Keratinocyte (primary cell): ENCODE measurements around the gene CEP126. TPM values are rescaled to one million over a fixed set of nuclear protein-coding genes. Genes with fewer than 3 reads are reported as not detected.
A peak's percentile ranks its signal among the peaks of the same experiment; 100 is the strongest.

ENCODE experiments used
- DNase-seq: peaks from one replicate; pipeline ENCODE4 v3.0.0-alpha.2; 2011; ENCODE audit warnings: low read depth, missing footprints, low spot score
- FAIRE-seq: peaks from 2 replicates; lab custom pipeline; 2011; peaks lifted over from hg19 to GRCh38; lab: Jason Lieb, UNC
- H2AFZ ChIP-seq: 2 replicates; pipeline ENCODE4 v1.6.0; 2012; ENCODE audit warnings: low read length, control low read depth, inconsistent platforms; ENCODE audit not compliant: control insufficient read depth
- H3K27ac ChIP-seq: 2 replicates; pipeline ENCODE4 v1.5.1; 2011; ENCODE audit warnings: low read length; ENCODE audit not compliant: control insufficient read depth, insufficient read depth
- H3K27me3 ChIP-seq: 3 replicates; pipeline ENCODE4 v1.6.0; 2011; ENCODE audit warnings: low read length; ENCODE audit not compliant: control insufficient read depth, insufficient read depth; ENCODE audit errors: extremely low read depth
- H3K36me3 ChIP-seq, 2 experiments: 2 replicates in 1 of 2; 3 replicates in 1 of 2; pipeline ENCODE4 v1.5.1; 2011; ENCODE audit warnings: low read length in 2 of 2, mild to moderate bottlenecking in 1 of 2; ENCODE audit not compliant: control insufficient read depth in 2 of 2, insufficient read depth in 2 of 2; ENCODE audit errors: extremely low read depth in 1 of 2
- H3K4me1 ChIP-seq: 3 replicates; pipeline ENCODE4 v1.5.1; 2011; ENCODE audit warnings: low read length; ENCODE audit not compliant: control insufficient read depth, insufficient read depth; ENCODE audit errors: extremely low read depth
- H3K4me2 ChIP-seq: 3 replicates; pipeline ENCODE4 v1.6.0; 2011; ENCODE audit warnings: low read depth, low read length; ENCODE audit not compliant: control insufficient read depth, insufficient read depth; ENCODE audit errors: extremely low read depth
- H3K4me3 ChIP-seq, 3 experiments: fragments of 200-600 bp in 1 of 3; sonication (generic) in 1 of 3; 2 replicates in 2 of 3; 3 replicates in 1 of 3; pipeline ENCODE4 v1.5.1; 2011 to 2016; ENCODE audit warnings: low read length in 3 of 3, mild to moderate bottlenecking in 3 of 3, control low read depth in 2 of 3, inconsistent platforms in 1 of 3, low read depth in 1 of 3, mixed read lengths in 1 of 3, mixed run types in 1 of 3, moderate library complexity in 1 of 3; ENCODE audit not compliant: control insufficient read depth in 2 of 3, insufficient read depth in 2 of 3; ENCODE audit errors: extremely low read depth in 1 of 3
- H3K79me2 ChIP-seq: 2 replicates; pipeline ENCODE4 v1.6.0; 2012; ENCODE audit warnings: low read length; ENCODE audit not compliant: control insufficient read depth, insufficient read depth
- H3K9ac ChIP-seq: 3 replicates; pipeline ENCODE4 v1.6.0; 2011; ENCODE audit warnings: low read length; ENCODE audit not compliant: control insufficient read depth, insufficient read depth; ENCODE audit errors: extremely low read depth
- H3K9me1 ChIP-seq: 3 replicates; pipeline ENCODE4 v1.6.0; 2011; ENCODE audit warnings: low read length; ENCODE audit not compliant: control insufficient read depth, insufficient read depth; ENCODE audit errors: extremely low read depth
- H3K9me3 ChIP-seq: 2 replicates; pipeline ENCODE4 v1.5.1; 2012; ENCODE audit warnings: low read depth, low read length; ENCODE audit not compliant: control insufficient read depth
- H4K20me1 ChIP-seq: 3 replicates; pipeline ENCODE4 v1.6.0; 2011; ENCODE audit warnings: low read length; ENCODE audit not compliant: control insufficient read depth, insufficient read depth; ENCODE audit errors: extremely low read depth
- CTCF ChIP-seq, 3 experiments: IDR thresholded peaks in 1 of 3; conservative IDR thresholded peaks in 1 of 3; optimal IDR thresholded peaks in 1 of 3; 2 replicates in 2 of 3; 3 replicates in 1 of 3; pipeline versions ENCODE3 to v1.5.1; 2011; ENCODE audit warnings: low read length in 3 of 3, mild to moderate bottlenecking in 3 of 3, moderate library complexity in 2 of 3, control low read depth in 1 of 3, inconsistent platforms in 1 of 3; ENCODE audit not compliant: insufficient read depth in 2 of 3; ENCODE audit errors: extremely low read depth in 1 of 3
- EZH2 ChIP-seq: IDR thresholded peaks from one replicate; pipeline ENCODE4 v1.6.1; 2012; ENCODE audit warnings: inconsistent platforms, mild to moderate bottlenecking, low read length, moderate library complexity
- dilution Hi-C: fragments of 300-500 bp; cut with MboI; formaldehyde crosslinking; loops from one replicate; pipeline ENCODE4 v1.7.0; 2020; ENCODE audit warnings: low sequenced_read_pairs; ENCODE audit not compliant: extremely low pct_ligation_motif_present
- polyA plus RNA-seq, 5 experiments: library from polyadenylated mRNA; depleted of rRNA in 3 of 5; stranded (reverse) in 3 of 5; stranded (forward) in 1 of 5; unstranded in 1 of 5; fragments of >200 nt; gene quantifications; 1 replicate in 1 of 5; 2 replicates in 3 of 5; 3 replicates in 1 of 5; pipeline versions ENCODE4 v1.2.1 to v1.2.3, GENCODE V29; 2011 to 2012; ENCODE audit warnings: missing spikeins in 2 of 5, low read depth in 1 of 5, low replicate concordance in 1 of 5

Gene CEP126
- polyA plus RNA-seq, 1 donor (not counting 4 experiments of a cell fraction or from before 2014, with no cell fraction given), result 3.4 TPM

GRCh38 chr11:101914341-101914737 lies 471 bp upstream of the CEP126 start:
- DNase-seq (no peak), FAIRE-seq (no peak)
- dilution Hi-C loops, result no loop called here
- TF ChIP-seq EZH2 (no peak), CTCF (optimal IDR thresholded peaks at IDR 0.05 in 1 of 3, IDR thresholded peaks at IDR 0.05 in 1 of 3, conservative IDR thresholded peaks at IDR 0.05 in 1 of 3; ENCODE audit: extremely low read depth in 1 of 3, insufficient read depth in 2 of 3, low read length in 3 of 3) (no peak)
- no peaks in the 10 kb centered on the region for H3K9me1 ChIP-seq
- H3K9me3 ChIP-seq, result no peaks in the 10 kb centered on the region
- peak overlapping the region; percentile 61 for H2AFZ ChIP-seq
- H3K9ac ChIP-seq, result peak overlapping the region; percentile 81
- no peaks in the 10 kb centered on the region for H3K79me2 ChIP-seq
- H3K4me3 ChIP-seq, result peak overlapping the region; percentile 69 to 83 (median 80)
- H3K36me3 ChIP-seq, result no peaks in the 10 kb centered on the region
- no peaks in the 10 kb centered on the region for H3K27me3 ChIP-seq
- H3K4me1 ChIP-seq, result peaks cover 18% of the 10 kb centered on the region
- peak overlapping the region; percentile 88 for H3K4me2 ChIP-seq
- no peaks in the 10 kb centered on the region for H4K20me1 ChIP-seq
- no peak overlapping the region for H3K27ac ChIP-seq

DNA sequence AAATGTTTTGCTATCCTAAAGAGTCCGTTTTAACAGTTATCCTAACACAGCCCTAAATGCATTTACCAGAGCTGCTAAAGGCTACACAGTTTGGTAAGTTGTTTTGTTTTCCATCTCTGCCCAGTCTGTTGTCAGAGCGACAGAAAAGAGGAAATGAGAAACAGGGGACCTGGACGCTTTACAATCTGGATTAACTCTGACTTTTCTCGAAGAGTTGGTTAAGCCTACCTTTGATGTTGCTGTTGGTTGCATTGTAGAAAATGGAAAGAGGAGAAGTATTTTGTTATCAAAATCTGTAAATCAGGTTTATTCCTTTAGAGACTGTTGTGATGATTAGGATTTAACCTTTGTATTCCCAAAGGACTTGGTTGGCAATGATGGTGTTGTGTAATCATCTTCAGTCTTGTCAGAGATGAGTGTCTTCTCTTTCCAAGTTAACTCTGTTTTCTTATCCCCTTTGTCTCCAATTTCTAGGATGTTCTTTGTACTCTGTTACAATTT lies 1.0 kb downstream of the CEP126 start:
- peaks cover 16% of the 10 kb centered on the region for H3K4me1 ChIP-seq
- H3K27me3 ChIP-seq, result no peaks in the 10 kb centered on the region
- H3K27ac ChIP-seq, result peak overlapping the region; percentile 82
- H3K79me2 ChIP-seq, result no peaks in the 10 kb centered on the region
- dilution Hi-C loops, result no loop called here
- no peaks in the 10 kb centered on the region for H4K20me1 ChIP-seq
- peak; percentile 23 for FAIRE-seq
- peak overlapping the region; percentile 96 for H2AFZ ChIP-seq
- H3K4me3 ChIP-seq, result peak overlapping the region; percentile 69 to 83 (median 80)
- no peak for TF ChIP-seq EZH2
- no peaks in the 10 kb centered on the region for H3K9me3 ChIP-seq
- H3K9me1 ChIP-seq, result no peaks in the 10 kb centered on the region
- no peak for DNase-seq
- H3K36me3 ChIP-seq, result no peaks in the 10 kb centered on the region
- H3K4me2 ChIP-seq, result peak overlapping the region; percentile 88
- peak overlapping the region; percentile 81 for H3K9ac ChIP-seq

GRCh38 chr11:101916422-101916821 lies 1.6 kb downstream of the CEP126 start, which contains the start of gene ANGPTL5:
TSS of gene ANGPTL5 (minus strand) at chr11:101916522. CDS start at chr11:101907909, 8,613 bp downstream.
- Histone ChIP-seq H3K4me1 (peaks cover 16% of the 10 kb centered on the region), H3K9ac (peak within 1 kb of the TSS; percentile 81), H3K4me3 (peak within 1 kb of the TSS; percentile 69 to 83 (median 80)), H4K20me1 (no peaks in the 10 kb centered on the region), H3K4me2 (peak within 1 kb of the TSS; percentile 88), H3K79me2 (no peaks in the 10 kb centered on the region), H2AFZ (peak within 1 kb of the TSS; percentile 96), H3K36me3 (no peaks in the 10 kb centered on the region), H3K9me1 (no peaks in the 10 kb centered on the region), H3K9me3 (no peaks in the 10 kb centered on the region), H3K27me3 (no peaks in the 10 kb centered on the region), H3K27ac (peak within 1 kb of the TSS; percentile 82)
- DNase-seq, result no peak
- no peak for FAIRE-seq
- TF ChIP-seq CTCF (optimal IDR thresholded peaks at IDR 0.05 in 1 of 3, IDR thresholded peaks at IDR 0.05 in 1 of 3, conservative IDR thresholded peaks at IDR 0.05 in 1 of 3; ENCODE audit: extremely low read depth in 1 of 3, insufficient read depth in 2 of 3, low read length in 3 of 3) (no peak), EZH2 (no peak)
- dilution Hi-C loops, result no loop called here
